Liver (tissue), 9 donors: ENCODE measurements around the gene ABCA1. TPM values are rescaled to one million over a fixed set of nuclear protein-coding genes. Genes with fewer than 3 reads are reported as not detected.
"Not testable (repeated sequence)": the region's sequence is repeated elsewhere in the genome, so short reads cannot be mapped to it uniquely, and the experiment has no call there.

Source experiments
- DNase-seq: peaks from one replicate; pipeline ENCODE4 v3.0.0-alpha.2; 2017; ENCODE audit warnings: low spot score
- H3K27ac ChIP-seq, 2 donors: one replicate each; pipeline ENCODE4 v1.7.0; 2013; ENCODE audit warnings: inconsistent platforms in 2 of 2, low read length in 2 of 2, control low read depth in 1 of 2, low read depth in 1 of 2, mild to moderate bottlenecking in 1 of 2
- H3K27me3 ChIP-seq, 4 donors: one replicate each; pipeline versions ENCODE4 v1.6.1 to v1.7.0; 2013; ENCODE audit warnings: low read length in 3 of 4, inconsistent platforms in 1 of 4, mild to moderate bottlenecking in 1 of 4, moderate library complexity in 1 of 4; ENCODE audit not compliant: control insufficient read depth in 4 of 4, insufficient read depth in 4 of 4
- H3K36me3 ChIP-seq, 4 donors: one replicate each; pipeline versions ENCODE4 v1.6.1 to v1.7.0; 2013; ENCODE audit warnings: low read length in 3 of 4, mild to moderate bottlenecking in 3 of 4, low read depth in 1 of 4, moderate library complexity in 1 of 4; ENCODE audit not compliant: control insufficient read depth in 4 of 4, insufficient read depth in 3 of 4
- H3K4me1 ChIP-seq, 4 donors: one replicate each; pipeline versions ENCODE4 v1.6.1 to v1.7.0; 2013; ENCODE audit warnings: low read length in 3 of 4, mild to moderate bottlenecking in 3 of 4, moderate library complexity in 1 of 4; ENCODE audit not compliant: control insufficient read depth in 4 of 4, insufficient read depth in 4 of 4
- H3K4me3 ChIP-seq, 3 donors: one replicate each; pipeline versions ENCODE4 v1.6.1 to v1.7.0; 2013; ENCODE audit warnings: low read length in 3 of 3, control low read depth in 1 of 3, low read depth in 1 of 3, mild to moderate bottlenecking in 1 of 3
- H3K9ac ChIP-seq, 2 donors: one replicate each; pipeline ENCODE4 v1.7.0; 2013; ENCODE audit warnings: low read length in 2 of 2, mild to moderate bottlenecking in 2 of 2, moderate library complexity in 2 of 2, control low read depth in 1 of 2, low read depth in 1 of 2
- H3K9me3 ChIP-seq, 4 donors: one replicate each; pipeline versions ENCODE4 v1.6.1 to v1.7.0; 2013; ENCODE audit warnings: low read length in 3 of 4; ENCODE audit not compliant: control insufficient read depth in 4 of 4
- CTCF ChIP-seq: fragments of 150-350 bp; IDR thresholded peaks from 2 replicates; pipeline ENCODE4 v1.5.1; 2017; ENCODE audit warnings: improper control_type of control experiment, low read depth, low read length; ENCODE audit not compliant: missing input control
- FOXA1 ChIP-seq: IDR thresholded peaks from 2 replicates; pipeline ENCODE4 v1.6.1; 2016; ENCODE audit warnings: antibody characterized with exemption
- FOXA2 ChIP-seq: IDR thresholded peaks from 2 replicates; pipeline ENCODE4 v1.6.1; 2016; ENCODE audit warnings: antibody characterized with exemption
- GABPA ChIP-seq, 2 donors: IDR thresholded peaks in 1 of 2; conservative IDR thresholded peaks in 1 of 2; 2 replicates each; pipeline ENCODE4 v1.6.1; 2016; ENCODE audit warnings: antibody characterized with exemption in 2 of 2, mild to moderate bottlenecking in 1 of 2, moderate library complexity in 1 of 2
- HNF4A ChIP-seq, 2 donors: conservative IDR thresholded peaks; 2 replicates each; pipeline ENCODE4 v1.6.1; 2016; ENCODE audit warnings: antibody characterized with exemption in 2 of 2, mild to moderate bottlenecking in 2 of 2
- HNF4G ChIP-seq: IDR thresholded peaks from 2 replicates; pipeline ENCODE4 v1.6.1; 2016; ENCODE audit warnings: antibody characterized with exemption
- JUND ChIP-seq, 2 donors: IDR thresholded peaks; 2 replicates each; pipeline ENCODE4 v1.6.1; 2016; ENCODE audit warnings: antibody characterized with exemption in 2 of 2
- NR2F2 ChIP-seq: IDR thresholded peaks from 2 replicates; pipeline ENCODE4 v1.6.1; 2016; ENCODE audit warnings: antibody characterized with exemption
- RAD21 ChIP-seq, 2 donors: IDR thresholded peaks; 2 replicates each; pipeline ENCODE4 v1.6.1; 2016; ENCODE audit warnings: antibody characterized with exemption in 2 of 2, mild to moderate bottlenecking in 2 of 2
- REST ChIP-seq: IDR thresholded peaks from 2 replicates; pipeline ENCODE4 v1.6.1; 2016; ENCODE audit warnings: antibody characterized with exemption, mild to moderate bottlenecking
- RXRA ChIP-seq, 2 donors: IDR thresholded peaks; 2 replicates each; pipeline ENCODE4 v1.6.1; 2017 to 2018; ENCODE audit warnings: antibody characterized with exemption in 2 of 2, mild to moderate bottlenecking in 1 of 2
- TAF1 ChIP-seq: conservative IDR thresholded peaks from 2 replicates; pipeline ENCODE4 v1.6.1; 2016; ENCODE audit warnings: antibody characterized with exemption, mild to moderate bottlenecking
- YY1 ChIP-seq: IDR thresholded peaks from 2 replicates; pipeline ENCODE4 v1.6.1; 2016; ENCODE audit warnings: antibody characterized with exemption, mild to moderate bottlenecking
- WGBS: extraction: QIAGEN DNeasy Blood & Tissue Kit; methylation state at CpG from one replicate; pipeline ENCODE4 v1.1.7; 2013; 5-methylcytosine and 5-hydroxymethylcytosine counted together
- polyA plus RNA-seq, 2 donors: library from polyadenylated mRNA; stranded (reverse) in 1 of 2; unstranded in 1 of 2; fragments of 200-250 nt in 1 of 2; fragments of >200 nt in 1 of 2; fragmentation: Nextera tagmentation in 1 of 2; extraction: Ambion mirVana in 1 of 2; gene quantifications; one replicate each; pipeline versions ENCODE4 v1.2.1 to v1.2.3, GENCODE V29; 2013 to 2015
- total RNA-seq, 2 donors: library from RNA; depleted of rRNA; stranded (reverse); fragments of >200 nt; gene quantifications; one replicate each; pipeline ENCODE4 v1.2.3, GENCODE V29; 2014
- TF ChIP-seq, protein P1 (sequence below): IDR thresholded peaks from 2 replicates; pipeline ENCODE4 v1.6.1; 2016; ENCODE audit warnings: antibody characterized with exemption
- donor health status: healthy.
- donor health status: healthy.
- donor health status: healthy.
- donor health status: healthy.
- donor health status: healthy.

ABCA1 gene
- total and polyA plus RNA-seq, 4 donors = 15.4 to 223 (median 62.9) TPM

GRCh38 chr9:104944356-104944755, 16.4 kb upstream of the ABCA1 start:
- Histone ChIP-seq H3K27me3 (no peaks in the 10 kb centered on the region), H3K4me3 (no peak overlapping the region), H3K9ac (no peak overlapping the region), H3K27ac (no peak overlapping the region), H3K36me3 (no peaks in the 10 kb centered on the region), H3K4me1 (no peaks in the 10 kb centered on the region), H3K9me3 (no peaks in the 10 kb centered on the region)
- 48% methylated on average over 2 of the region's 2 CpGs for WGBS
- TF ChIP-seq GABPA (IDR thresholded peaks at IDR 0.05 in 1 of 2, conservative IDR thresholded peaks at IDR 0.05 in 1 of 2) = no peak
- no peak for TF ChIP-seq FOXA2
- TF ChIP-seq RXRA (IDR thresholded peaks at IDR 0.05) = no peak
- TF ChIP-seq HNF4G = no peak
- DNase-seq = no peak

GRCh38 chr9:104941597-104941996, 13.6 kb upstream of the ABCA1 start:
- Histone ChIP-seq H3K4me3 (no peak overlapping the region), H3K9ac (no peak overlapping the region), H3K9me3 (no peaks in the 10 kb centered on the region), H3K27ac (no peak overlapping the region), H3K4me1 (no peaks in the 10 kb centered on the region), H3K27me3 (no peaks in the 10 kb centered on the region), H3K36me3 (no peaks in the 10 kb centered on the region)
- DNase-seq = no peak
- WGBS = 56% methylated on average over 1 of the region's 1 CpG
- TF ChIP-seq FOXA1 = no peak

DNA sequence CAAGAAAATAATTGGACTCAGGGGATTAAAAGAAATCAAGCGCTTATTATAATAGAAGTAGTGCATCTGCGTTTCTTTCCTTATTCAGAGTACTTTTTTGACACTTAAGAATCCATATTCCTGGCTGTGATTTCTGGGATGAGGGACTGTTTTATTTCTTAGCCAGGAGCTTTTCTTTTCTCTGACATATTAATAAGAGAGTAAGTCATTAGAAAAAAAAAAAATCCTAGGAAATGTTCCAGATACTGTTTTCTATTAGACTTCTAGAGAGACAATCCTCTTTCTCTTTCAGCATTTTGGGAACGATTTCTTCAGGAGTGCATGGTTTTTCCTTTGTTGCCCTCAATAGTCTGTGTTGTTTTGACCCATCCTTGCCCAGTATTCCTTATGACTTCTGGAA, 8.3 kb upstream of the ABCA1 start:
- no peak for DNase-seq
- Histone ChIP-seq H3K4me1 (no peaks in the 10 kb centered on the region), H3K9ac (no peak overlapping the region), H3K27ac (no peak overlapping the region), H3K36me3 (no peaks in the 10 kb centered on the region), H3K27me3 (no peaks in the 10 kb centered on the region), H3K4me3 (no peak overlapping the region), H3K9me3 (no peaks in the 10 kb centered on the region)
- 74% methylated on average over 3 of the region's 3 CpGs for WGBS
- no peak for TF ChIP-seq HNF4A (conservative IDR thresholded peaks at IDR 0.05)
- no peak for TF ChIP-seq NR2F2
- no peak for TF ChIP-seq FOXA2
- TF ChIP-seq YY1 = no peak
- TF ChIP-seq, protein P1, sequence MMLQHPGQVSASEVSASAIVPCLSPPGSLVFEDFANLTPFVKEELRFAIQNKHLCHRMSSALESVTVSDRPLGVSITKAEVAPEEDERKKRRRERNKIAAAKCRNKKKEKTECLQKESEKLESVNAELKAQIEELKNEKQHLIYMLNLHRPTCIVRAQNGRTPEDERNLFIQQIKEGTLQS = no peak
- TF ChIP-seq RXRA (IDR thresholded peaks at IDR 0.05) = no peak
- no peak for TF ChIP-seq FOXA1
- no peak for TF ChIP-seq HNF4G

GRCh38 chr9:104935501-104935810, 7.5 kb upstream of the ABCA1 start:
- 75% methylated on average over 7 of the region's 7 CpGs for WGBS
- H3K4me3 ChIP-seq, H3K27me3 ChIP-seq: not testable (repeated sequence)

GRCh38 chr9:104934691-104935500, 6.9 kb upstream of the ABCA1 start:
- WGBS = 79% methylated on average over 2 of the region's 2 CpGs
- DNase-seq = no peak
- H3K9me3 ChIP-seq = no peaks in the 10 kb centered on the region
- no peaks in the 10 kb centered on the region for H3K4me1 ChIP-seq
- no peaks in the 10 kb centered on the region for H3K36me3 ChIP-seq
- H3K27me3 ChIP-seq = no peaks in the 10 kb centered on the region
- H3K4me3 ChIP-seq = no peak overlapping the region
- no peak overlapping the region for H3K27ac ChIP-seq
- no peak overlapping the region for H3K9ac ChIP-seq
- no peak for TF ChIP-seq CTCF
- TF ChIP-seq HNF4A (conservative IDR thresholded peaks at IDR 0.05) = no peak
- no peak for TF ChIP-seq RAD21 (IDR thresholded peaks at IDR 0.05)
- TF ChIP-seq RXRA (IDR thresholded peaks at IDR 0.05) = no peak
- no peak for TF ChIP-seq NR2F2
- TF ChIP-seq JUND (IDR thresholded peaks at IDR 0.05) = no peak
- no peak for TF ChIP-seq TAF1
- TF ChIP-seq REST = no peak

More at GRCh38 chr9:104935501-104935810, 7.5 kb upstream of the ABCA1 start:
- H3K9ac ChIP-seq, H3K36me3 ChIP-seq, H3K27ac ChIP-seq, DNase-seq, H3K9me3 ChIP-seq, H3K4me1 ChIP-seq: not testable (repeated sequence)
